Nephron (organoid): Measurements from ENCODE around the gene TMPRSS4.
A peak's percentile ranks its signal among the peaks of the same experiment; 100 is the strongest.

Source experiments
- H3K27ac Mint-ChIP-seq, 3 experiments: 2 replicates each; pipeline ENCODE4 v1.8.0; 2020; ENCODE audit warnings: mixed read lengths in 3 of 3, mild to moderate bottlenecking in 2 of 3, moderate library complexity in 1 of 3
- H3K27me3 Mint-ChIP-seq: 2 replicates; pipeline ENCODE4 v1.8.0; 2021; ENCODE audit warnings: low read depth, mild to moderate bottlenecking, moderate library complexity, mixed read lengths
- H3K36me3 Mint-ChIP-seq: 2 replicates; pipeline ENCODE4 v1.8.0; 2020; ENCODE audit warnings: low read depth, mixed read lengths
- H3K4me1 Mint-ChIP-seq: 2 replicates; pipeline ENCODE4 v1.8.0; 2020; ENCODE audit warnings: mixed read lengths
- H3K4me3 Mint-ChIP-seq, 3 experiments: 2 replicates each; pipeline ENCODE4 v1.8.0; 2020; ENCODE audit warnings: mild to moderate bottlenecking in 3 of 3, mixed read lengths in 3 of 3, moderate library complexity in 2 of 3
- H3K9me3 Mint-ChIP-seq: 2 replicates; pipeline ENCODE4 v1.8.0; 2020; ENCODE audit warnings: mixed read lengths
- TF ChIP-seq, protein P1 (sequence below), 3 experiments: fragments of 200-600 bp; sonication (generic); IDR thresholded peaks; one replicate each; pipeline ENCODE4 v1.5.0; 2021; ENCODE audit warnings: antibody characterized with exemption in 3 of 3; ENCODE audit not compliant: unreplicated experiment in 3 of 3

TMPRSS4 gene

GRCh38 chr11:118081241-118081958 lies 4.5 kb downstream of the TMPRSS4 start:
- H3K27ac Mint-ChIP-seq = peak overlapping the region in 2 of 3 experiments; percentile 12 to 23
- H3K4me3 Mint-ChIP-seq = no peak overlapping the region
- H3K36me3 Mint-ChIP-seq = no peaks in the 10 kb centered on the region
- TF ChIP-seq, protein P1, sequence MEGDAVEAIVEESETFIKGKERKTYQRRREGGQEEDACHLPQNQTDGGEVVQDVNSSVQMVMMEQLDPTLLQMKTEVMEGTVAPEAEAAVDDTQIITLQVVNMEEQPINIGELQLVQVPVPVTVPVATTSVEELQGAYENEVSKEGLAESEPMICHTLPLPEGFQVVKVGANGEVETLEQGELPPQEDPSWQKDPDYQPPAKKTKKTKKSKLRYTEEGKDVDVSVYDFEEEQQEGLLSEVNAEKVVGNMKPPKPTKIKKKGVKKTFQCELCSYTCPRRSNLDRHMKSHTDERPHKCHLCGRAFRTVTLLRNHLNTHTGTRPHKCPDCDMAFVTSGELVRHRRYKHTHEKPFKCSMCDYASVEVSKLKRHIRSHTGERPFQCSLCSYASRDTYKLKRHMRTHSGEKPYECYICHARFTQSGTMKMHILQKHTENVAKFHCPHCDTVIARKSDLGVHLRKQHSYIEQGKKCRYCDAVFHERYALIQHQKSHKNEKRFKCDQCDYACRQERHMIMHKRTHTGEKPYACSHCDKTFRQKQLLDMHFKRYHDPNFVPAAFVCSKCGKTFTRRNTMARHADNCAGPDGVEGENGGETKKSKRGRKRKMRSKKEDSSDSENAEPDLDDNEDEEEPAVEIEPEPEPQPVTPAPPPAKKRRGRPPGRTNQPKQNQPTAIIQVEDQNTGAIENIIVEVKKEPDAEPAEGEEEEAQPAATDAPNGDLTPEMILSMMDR (IDR thresholded peaks at IDR 0.05; ENCODE audit: unreplicated experiment in 3 of 3) = no peak
- no peaks in the 10 kb centered on the region for H3K9me3 Mint-ChIP-seq
- peaks cover 28% of the 10 kb centered on the region for H3K4me1 Mint-ChIP-seq
- peaks cover 28% of the 10 kb centered on the region for H3K27me3 Mint-ChIP-seq

GRCh38 chr11:118082880-118083552 lies 6.1 kb downstream of the TMPRSS4 start:
- peak overlapping the region in 1 of 3 experiments; percentile 31 for H3K4me3 Mint-ChIP-seq
- TF ChIP-seq, protein P1 (IDR thresholded peaks at IDR 0.05; ENCODE audit: unreplicated experiment in 3 of 3) = no peak
- H3K4me1 Mint-ChIP-seq = peaks cover 28% of the 10 kb centered on the region
- peaks cover 33% of the 10 kb centered on the region for H3K27me3 Mint-ChIP-seq
- no peaks in the 10 kb centered on the region for H3K36me3 Mint-ChIP-seq
- peak overlapping the region; percentile 37 to 91 (median 81) for H3K27ac Mint-ChIP-seq
- no peaks in the 10 kb centered on the region for H3K9me3 Mint-ChIP-seq

DNA sequence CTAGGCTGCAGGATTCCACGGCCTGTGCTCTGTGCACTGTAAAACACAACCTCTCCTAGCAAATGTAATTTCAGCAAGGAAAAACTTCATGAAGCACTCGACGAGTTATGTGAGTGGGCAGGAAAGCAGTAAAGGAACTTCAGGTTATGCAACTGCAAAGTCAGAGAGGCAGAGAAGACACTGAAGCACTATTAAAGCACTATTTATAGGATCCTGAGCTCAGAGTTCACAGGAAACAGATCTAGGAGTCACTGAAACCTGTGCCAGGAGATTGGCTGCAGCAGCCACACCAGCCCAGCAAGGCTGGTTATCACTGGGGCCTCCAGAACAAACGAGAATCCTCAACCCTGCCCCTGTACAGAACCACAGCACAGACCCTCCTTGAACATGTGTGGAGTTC lies 7.4 kb downstream of the TMPRSS4 start:
- peaks cover 18% of the 10 kb centered on the region for H3K4me1 Mint-ChIP-seq
- H3K9me3 Mint-ChIP-seq = no peaks in the 10 kb centered on the region
- TF ChIP-seq, protein P1 (IDR thresholded peaks at IDR 0.05; ENCODE audit: unreplicated experiment in 3 of 3) = no peak
- H3K27me3 Mint-ChIP-seq = peaks cover 33% of the 10 kb centered on the region
- no peak overlapping the region for H3K4me3 Mint-ChIP-seq
- H3K27ac Mint-ChIP-seq = peak overlapping the region; percentile 57 to 85 (median 85)
- H3K36me3 Mint-ChIP-seq = no peaks in the 10 kb centered on the region

- peaks cover 33% of the 10 kb centered on the region for H3K27me3 Mint-ChIP-seq
- H3K9me3 Mint-ChIP-seq = no peaks in the 10 kb centered on the region
Observed at GRCh38 chr11:118084656-118085055, 7.8 kb downstream of the TMPRSS4 start.

DNA sequence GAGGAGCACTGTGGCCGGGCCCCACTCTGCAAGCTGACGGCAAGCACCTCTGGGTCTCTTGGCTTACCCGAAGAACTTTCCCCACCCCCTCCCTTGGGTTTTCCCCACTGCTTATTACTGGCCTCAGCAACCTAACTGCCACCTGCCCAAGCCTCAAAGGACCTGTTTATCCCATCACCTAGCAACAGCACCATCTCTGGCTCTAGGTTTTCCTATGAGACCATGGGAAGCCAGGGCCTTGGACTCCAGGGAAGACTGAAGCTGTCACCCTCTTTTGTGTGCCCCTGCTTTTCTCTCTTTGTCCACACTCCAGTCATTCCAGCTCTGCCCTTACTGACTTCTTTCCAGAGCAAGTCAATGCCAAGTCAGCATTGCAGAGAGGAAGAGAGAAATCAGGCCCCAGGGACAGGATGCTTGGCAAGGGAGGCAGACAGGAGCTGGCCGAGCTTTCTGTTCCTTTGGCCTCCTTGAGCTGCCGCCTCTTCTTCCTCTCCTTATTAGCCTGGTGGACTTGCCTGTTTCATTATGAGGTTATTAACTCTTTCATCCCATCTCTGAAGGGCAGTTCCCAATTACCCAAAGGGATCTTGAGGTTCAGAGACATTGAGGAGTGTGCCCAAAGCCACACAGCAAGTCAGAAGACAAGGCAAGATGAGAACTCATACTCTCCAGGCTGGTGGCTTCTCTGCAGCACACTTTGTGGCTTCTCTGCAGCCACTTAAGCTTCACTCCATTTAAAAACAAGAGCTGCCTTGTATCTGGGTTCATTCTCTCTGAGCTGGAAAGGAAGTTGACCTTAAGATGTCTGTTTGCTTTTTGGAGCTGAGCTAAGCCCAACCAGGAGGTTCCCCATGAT lies 10.3 kb downstream of the TMPRSS4 start, which contains the start of gene SMIM35:
Gene SMIM35 (minus strand): TSS at position 51 of the 856 bp plus-strand sequence. CDS start 206 bp downstream, outside the sequence.
- no peak within 1 kb of the TSS for H3K27ac Mint-ChIP-seq
- peaks cover 23% of the 10 kb centered on the region for H3K27me3 Mint-ChIP-seq
- H3K9me3 Mint-ChIP-seq = no peaks in the 10 kb centered on the region
- TF ChIP-seq, protein P1 (IDR thresholded peaks at IDR 0.05; ENCODE audit: unreplicated experiment in 3 of 3) = no peak
- peaks cover 18% of the 10 kb centered on the region for H3K4me1 Mint-ChIP-seq
- no peak within 1 kb of the TSS for H3K4me3 Mint-ChIP-seq
- no peaks in the 10 kb centered on the region for H3K36me3 Mint-ChIP-seq

More at GRCh38 chr11:118084656-118085055, 7.8 kb downstream of the TMPRSS4 start:
- peaks cover 18% of the 10 kb centered on the region for H3K4me1 Mint-ChIP-seq
- H3K36me3 Mint-ChIP-seq = no peaks in the 10 kb centered on the region
- H3K4me3 Mint-ChIP-seq = no peak overlapping the region
- TF ChIP-seq, protein P1 (IDR thresholded peaks at IDR 0.05; ENCODE audit: unreplicated experiment in 3 of 3) = no peak
- peak overlapping the region; percentile 57 to 85 (median 85) for H3K27ac Mint-ChIP-seq
